A549 (cell line): ENCODE data around the gene KRTAP5-8.
"Not testable (repeated sequence)": the region's sequence is repeated elsewhere in the genome, so short reads cannot be mapped to it uniquely, and the experiment has no call there.

ENCODE experiments used
- CEBPB ChIP-seq, 2 experiments: fragments of >200 bp in 1 of 2; sonication (Bioruptor Twin) in 1 of 2; formaldehyde crosslinking in 1 of 2; IDR thresholded peaks; 2 replicates each; pipeline ENCODE4 v1.6.1; 2012 to 2016
- CTCF ChIP-seq: fragments of >200 bp; sonication (Bioruptor Twin); formaldehyde crosslinking; IDR thresholded peaks from 3 replicates; pipeline ENCODE4 v1.5.1; 2016
- EP300 ChIP-seq, 2 experiments: fragments of >200 bp; sonication (Bioruptor Twin); formaldehyde crosslinking; IDR thresholded peaks; 2 replicates in 1 of 2; 3 replicates in 1 of 2; pipeline ENCODE4 v1.6.1; 2016 to 2017
- FOSL2 ChIP-seq, 2 experiments: fragments of 450-650 bp in 1 of 2; fragments of >200 bp in 1 of 2; sonication (Bioruptor Twin) in 1 of 2; formaldehyde crosslinking; IDR thresholded peaks; 2 replicates each; pipeline versions ENCODE4 v1.5.0 to v1.6.1; 2016 to 2020; ENCODE audit warnings: mild to moderate bottlenecking in 1 of 2, moderate library complexity in 1 of 2
- HEYL ChIP-seq: fragments of 250-450 bp; sonication (Bioruptor Pico); IDR thresholded peaks from 2 replicates; pipeline ENCODE4 v1.8.0; 2021; ENCODE audit warnings: mild to moderate bottlenecking, moderate library complexity
- POLR2A ChIP-seq: IDR thresholded peaks from 2 replicates; pipeline ENCODE4 v1.6.1; 2012; ENCODE audit warnings: mild to moderate bottlenecking, low read length
- POLR2AphosphoS2 ChIP-seq: conservative IDR thresholded peaks from 2 replicates; pipeline ENCODE4 v1.6.1; 2012; ENCODE audit warnings: low read length, improper control_type of control experiment, inconsistent platforms
- RFX5 ChIP-seq: fragments of 450-650 bp; IDR thresholded peaks from 2 replicates; pipeline ENCODE4 v1.7.1; 2014; ENCODE audit warnings: antibody characterized with exemption, mild to moderate bottlenecking, moderate library complexity
- TF ChIP-seq, protein P1 (sequence below): fragments of 450-650 bp; IDR thresholded peaks from 2 replicates; pipeline ENCODE4 v1.6.1; 2014; ENCODE audit warnings: antibody characterized with exemption

GRCh38 chr11:71582969-71583368 lies 45.1 kb downstream of the KRTAP5-8 start:
- not testable (repeated sequence) for TF ChIP-seq CTCF; POLR2AphosphoS2; POLR2A; EP300 (IDR thresholded peaks at IDR 0.05); HEYL (CRISPR knock-in tag); CEBPB (IDR thresholded peaks at IDR 0.05); FOSL2 (IDR thresholded peaks at IDR 0.05); FOSL2 (CRISPR knock-in tag; IDR thresholded peaks at IDR 0.05); RFX5
- TF ChIP-seq, protein P1, sequence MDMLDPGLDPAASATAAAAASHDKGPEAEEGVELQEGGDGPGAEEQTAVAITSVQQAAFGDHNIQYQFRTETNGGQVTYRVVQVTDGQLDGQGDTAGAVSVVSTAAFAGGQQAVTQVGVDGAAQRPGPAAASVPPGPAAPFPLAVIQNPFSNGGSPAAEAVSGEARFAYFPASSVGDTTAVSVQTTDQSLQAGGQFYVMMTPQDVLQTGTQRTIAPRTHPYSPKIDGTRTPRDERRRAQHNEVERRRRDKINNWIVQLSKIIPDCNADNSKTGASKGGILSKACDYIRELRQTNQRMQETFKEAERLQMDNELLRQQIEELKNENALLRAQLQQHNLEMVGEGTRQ, result not testable (repeated sequence)
